ENCODE measurements around the gene CHD1L.
"Not testable (repeated sequence)": the region's sequence is repeated elsewhere in the genome, so short reads cannot be mapped to it uniquely, and the experiment has no call there.

CHD1L gene

GRCh38 chr1:147235822-147236221 lies 6.7 kb upstream of the CHD1L start:
- DNase-seq, result no peak

GRCh38 chr1:147236448-147236847 lies 6.0 kb upstream of the CHD1L start:
- DNase-seq, result no peak

GRCh38 chr1:147236959-147237791 lies 5.3 kb upstream of the CHD1L start:
- DNase-seq, result no peak

- DNase-seq, result no peak
Measured at GRCh38 chr1:147238053-147238902, 4.2 kb upstream of the CHD1L start.

GRCh38 chr1:147238925-147239820 lies 3.3 kb upstream of the CHD1L start:
- DNase-seq, result no peak

GRCh38 chr1:147240131-147240721 lies 2.3 kb upstream of the CHD1L start:
- not testable (repeated sequence) for DNase-seq

- no peak for DNase-seq
Measured at GRCh38 chr1:147241934-147242448, 493 bp upstream of the CHD1L start.

GRCh38 chr1:147243228-147243685 lies 773 bp downstream of the CHD1L start:
- no peak for DNase-seq

GRCh38 chr1:147243841-147244240 lies 1.4 kb downstream of the CHD1L start:
- DNase-seq, result no peak

- DNase-seq, result no peak
Measured at GRCh38 chr1:147245129-147245528, 2.6 kb downstream of the CHD1L start.

- no peak for DNase-seq
Measured at GRCh38 chr1:147245586-147246021, 3.1 kb downstream of the CHD1L start.

- no peak for DNase-seq
Measured at GRCh38 chr1:147246044-147246690, 3.7 kb downstream of the CHD1L start.

- no peak for DNase-seq
Measured at GRCh38 chr1:147246910-147247655, 4.6 kb downstream of the CHD1L start.

- DNase-seq, result no peak
Measured at GRCh38 chr1:147247656-147248238, 5.3 kb downstream of the CHD1L start.

- no peak for DNase-seq
Measured at GRCh38 chr1:147252540-147252939, 10.1 kb downstream of the CHD1L start.

GRCh38 chr1:147260956-147261355 lies 18.5 kb downstream of the CHD1L start:
- DNase-seq, result no peak

GRCh38 chr1:147264158-147264768 lies 21.8 kb downstream of the CHD1L start:
- no peak for DNase-seq

GRCh38 chr1:147266381-147266780 lies 23.9 kb downstream of the CHD1L start:
- no peak for DNase-seq

GRCh38 chr1:147267711-147268110 lies 25.2 kb downstream of the CHD1L start:
- DNase-seq, result no peak

- no peak for DNase-seq
Measured at GRCh38 chr1:147270721-147271120, 28.2 kb downstream of the CHD1L start.

Measured in central memory CD4-positive, alpha-beta T cell (primary cell).